SK-N-SH (cell line): ENCODE measurements around the gene S100A4. TPM values are rescaled to one million over a fixed set of nuclear protein-coding genes. Genes with fewer than 3 reads are reported as not detected.

Experiments
- CTCF ChIA-PET: fragments of 300-600, 350-600 bp; formaldehyde crosslinking; extraction: SDS; loops from one replicate; lab custom pipeline; 2021; lab: Yijun Ruan, JAX
- POLR2A ChIA-PET: fragments of 350-600 bp; sonication (Branson Sonifier 250); formaldehyde crosslinking; extraction: SDS; loops from one replicate; lab custom pipeline; 2020; ENCODE audit warnings: antibody characterized with exemption, inconsistent platforms; lab: Yijun Ruan, JAX
- DNase-seq: peaks from one replicate; pipeline ENCODE4 v3.0.0; 2012
- H2AFZ ChIP-seq: fragments of 200-600 bp; sonication (generic); 2 replicates; pipeline ENCODE4 v1.8.1; 2016; ENCODE audit warnings: antibody characterized with exemption, mild to moderate bottlenecking, low read depth
- H3F3A ChIP-seq: fragments of 200-600 bp; sonication (generic); replicated peaks from 2 replicates; pipeline ENCODE3; 2016; ENCODE audit warnings: antibody characterized with exemption, mild to moderate bottlenecking; ENCODE audit not compliant: insufficient read depth
- H3K27ac ChIP-seq, 2 experiments: fragments of 200-500 bp in 1 of 2; fragments of 200-600 bp in 1 of 2; sonication (Bioruptor generic) in 1 of 2; sonication (generic), shearing (Covaris generic) in 1 of 2; 2 replicates each; pipeline versions ENCODE4 v1.5.1 to v1.6.1; 2014 to 2016; ENCODE audit warnings: low read depth in 2 of 2, inconsistent platforms in 1 of 2, low read length in 1 of 2, mild to moderate bottlenecking in 1 of 2, mixed read lengths in 1 of 2
- H3K27me3 ChIP-seq: fragments of 200-600 bp; sonication (generic), shearing (Covaris generic); 2 replicates; pipeline ENCODE4 v1.6.1; 2016; ENCODE audit warnings: mixed run types; ENCODE audit not compliant: insufficient read depth
- H3K36me3 ChIP-seq, 2 experiments: fragments of 200-500 bp in 1 of 2; fragments of 200-600 bp in 1 of 2; sonication (Bioruptor generic) in 1 of 2; sonication (generic) in 1 of 2; replicated peaks in 1 of 2; 2 replicates each; pipeline versions ENCODE3 to v1.5.1; 2014 to 2016; ENCODE audit warnings: low read length in 1 of 2, mild to moderate bottlenecking in 1 of 2; ENCODE audit not compliant: insufficient read depth in 2 of 2, control insufficient read depth in 1 of 2
- H3K4me1 ChIP-seq, 2 experiments: fragments of 200-500 bp in 1 of 2; fragments of 200-600 bp in 1 of 2; sonication (Bioruptor generic) in 1 of 2; sonication (generic), shearing (Covaris generic) in 1 of 2; 2 replicates each; pipeline versions ENCODE4 v1.5.1 to v1.6.1; 2014 to 2016; ENCODE audit warnings: low read depth in 1 of 2, low read length in 1 of 2, mixed run types in 1 of 2; ENCODE audit not compliant: insufficient read depth in 2 of 2, control insufficient read depth in 1 of 2
- H3K4me2 ChIP-seq: fragments of 200-600 bp; sonication (generic), shearing (Covaris generic); 2 replicates; pipeline ENCODE4 v1.6.1; 2017; ENCODE audit warnings: mixed run types
- H3K4me3 ChIP-seq, 2 experiments: fragments of 200-500 bp in 1 of 2; fragments of 200-600 bp in 1 of 2; sonication (Bioruptor generic) in 1 of 2; sonication (generic), shearing (Covaris generic) in 1 of 2; 2 replicates each; pipeline versions ENCODE4 v1.5.1 to v1.8.1; 2014 to 2016; ENCODE audit warnings: low read depth in 2 of 2, inconsistent platforms in 1 of 2, low read length in 1 of 2, mild to moderate bottlenecking in 1 of 2, mixed read lengths in 1 of 2, moderate library complexity in 1 of 2
- H3K79me2 ChIP-seq: fragments of 200-600 bp; sonication (generic); 2 replicates; pipeline ENCODE4 v1.8.1; 2017; ENCODE audit warnings: mild to moderate bottlenecking; ENCODE audit not compliant: insufficient read depth
- H3K9ac ChIP-seq: fragments of 200-600 bp; sonication (generic); 2 replicates; pipeline ENCODE4 v1.6.1; 2017; ENCODE audit warnings: mixed run types
- H3K9me2 ChIP-seq: fragments of 200-600 bp; sonication (generic); 2 replicates; pipeline ENCODE4 v1.6.1; 2017; ENCODE audit warnings: mixed run types
- H3K9me3 ChIP-seq: fragments of 200-600 bp; sonication (generic); 2 replicates; pipeline ENCODE4 v1.6.1; 2017; ENCODE audit warnings: mixed run types, mild to moderate bottlenecking, moderate library complexity
- H4K20me1 ChIP-seq: fragments of 200-600 bp; sonication (generic); 2 replicates; pipeline ENCODE4 v1.6.1; 2017; ENCODE audit warnings: mild to moderate bottlenecking, mixed run types; ENCODE audit not compliant: insufficient read depth
- CHD2 ChIP-seq: fragments of 150-350 bp; IDR thresholded peaks from 2 replicates; pipeline ENCODE4 v1.6.1; 2018; ENCODE audit warnings: low read length; ENCODE audit not compliant: partially characterized antibody
- FOXJ3 ChIP-seq: sonication (generic); formaldehyde crosslinking; IDR thresholded peaks from 2 replicates; pipeline ENCODE4 v1.5.1; 2020; ENCODE audit warnings: mild to moderate bottlenecking, missing genetic modification reagents
- FOXM1 ChIP-seq: IDR thresholded peaks from 2 replicates; pipeline ENCODE4 v1.4.0; 2012; ENCODE audit warnings: low read depth, mild to moderate bottlenecking
- GABPA ChIP-seq: IDR thresholded peaks from 2 replicates; pipeline ENCODE4 v1.4.0; 2012; ENCODE audit warnings: low read depth, mild to moderate bottlenecking
- GATA2 ChIP-seq: sonication (generic); formaldehyde crosslinking; IDR thresholded peaks from 2 replicates; pipeline ENCODE4 v1.5.0; 2020; ENCODE audit warnings: mild to moderate bottlenecking, missing genetic modification reagents
- RAD21 ChIP-seq: IDR thresholded peaks from 2 replicates; pipeline ENCODE4 v1.6.1; 2012; ENCODE audit warnings: mild to moderate bottlenecking, low read length
- RFX5 ChIP-seq: IDR thresholded peaks from 2 replicates; pipeline ENCODE4 v1.6.1; 2012; ENCODE audit warnings: mild to moderate bottlenecking, improper control_type of control experiment, low read length
- RXRA ChIP-seq: IDR thresholded peaks from 2 replicates; pipeline ENCODE4 v1.4.0; 2012; ENCODE audit warnings: low read depth, mild to moderate bottlenecking, borderline replicate concordance
- SIN3A ChIP-seq: IDR thresholded peaks from 2 replicates; pipeline ENCODE4 v1.6.1; 2012; ENCODE audit warnings: low read depth, mild to moderate bottlenecking, low read length, moderate library complexity, borderline replicate concordance
- TAF1 ChIP-seq: IDR thresholded peaks from 2 replicates; pipeline ENCODE4 v1.6.1; 2012; ENCODE audit warnings: low read depth, mild to moderate bottlenecking, low read length, moderate library complexity, borderline replicate concordance
- ZBTB33 ChIP-seq: IDR thresholded peaks from 2 replicates; pipeline ENCODE4 v1.4.0; 2012; ENCODE audit warnings: low read depth, borderline replicate concordance
- WGBS: methylation state at CpG from one replicate; pipeline ENCODE4 v1.1.6; 2017; ENCODE audit warnings: low lambda C conversion rate; 5-methylcytosine and 5-hydroxymethylcytosine counted together
- polyA plus RNA-seq, 3 experiments: library from polyadenylated mRNA; depleted of rRNA; stranded (reverse); fragments of >200 nt; gene quantifications; 2 replicates each; pipeline ENCODE4 v1.2.3, GENCODE V29; 2012
- TF ChIP-seq, protein P1 (sequence below): fragments of 150-350 bp; IDR thresholded peaks from 2 replicates; pipeline ENCODE4 v1.6.1; 2016; ENCODE audit warnings: mild to moderate bottlenecking, low read depth, low read length
- TF ChIP-seq, protein P2 (sequence below): IDR thresholded peaks from 2 replicates; pipeline ENCODE4; 2012

S100A4 gene
- polyA plus RNA-seq, 1 of the 3 experiments (the other 2 are of a cell fraction): 25.4 TPM

DNA sequence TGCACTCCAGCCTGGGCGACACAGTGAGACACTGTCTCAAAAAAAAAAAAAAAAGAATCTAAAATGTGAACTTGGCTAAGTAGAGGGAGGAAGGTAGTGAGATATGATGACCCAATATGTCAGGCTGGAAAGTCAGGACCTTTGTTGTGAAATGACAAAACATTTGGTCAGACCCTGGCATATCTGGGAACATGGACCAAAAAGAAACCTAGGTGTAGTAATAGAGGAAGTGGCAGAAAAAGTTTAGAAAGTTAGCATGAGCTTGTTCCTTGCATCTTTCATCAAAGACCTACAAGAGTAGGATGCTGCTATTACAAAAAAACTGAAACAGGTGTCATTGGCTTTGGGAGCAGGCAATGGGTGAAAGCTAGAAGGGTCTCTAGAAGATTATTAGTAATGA lies 10.7 kb upstream of the S100A4 start (continued):
- TF ChIP-seq ZBTB33 (no peak), TAF1 (no peak), RFX5 (no peak), GATA2 (CRISPR knock-in tag) (no peak)
- TF ChIP-seq, protein P1, sequence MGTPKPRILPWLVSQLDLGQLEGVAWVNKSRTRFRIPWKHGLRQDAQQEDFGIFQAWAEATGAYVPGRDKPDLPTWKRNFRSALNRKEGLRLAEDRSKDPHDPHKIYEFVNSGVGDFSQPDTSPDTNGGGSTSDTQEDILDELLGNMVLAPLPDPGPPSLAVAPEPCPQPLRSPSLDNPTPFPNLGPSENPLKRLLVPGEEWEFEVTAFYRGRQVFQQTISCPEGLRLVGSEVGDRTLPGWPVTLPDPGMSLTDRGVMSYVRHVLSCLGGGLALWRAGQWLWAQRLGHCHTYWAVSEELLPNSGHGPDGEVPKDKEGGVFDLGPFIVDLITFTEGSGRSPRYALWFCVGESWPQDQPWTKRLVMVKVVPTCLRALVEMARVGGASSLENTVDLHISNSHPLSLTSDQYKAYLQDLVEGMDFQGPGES: no peak
- TF ChIP-seq, all 33 proteins: peak for 0

DNA sequence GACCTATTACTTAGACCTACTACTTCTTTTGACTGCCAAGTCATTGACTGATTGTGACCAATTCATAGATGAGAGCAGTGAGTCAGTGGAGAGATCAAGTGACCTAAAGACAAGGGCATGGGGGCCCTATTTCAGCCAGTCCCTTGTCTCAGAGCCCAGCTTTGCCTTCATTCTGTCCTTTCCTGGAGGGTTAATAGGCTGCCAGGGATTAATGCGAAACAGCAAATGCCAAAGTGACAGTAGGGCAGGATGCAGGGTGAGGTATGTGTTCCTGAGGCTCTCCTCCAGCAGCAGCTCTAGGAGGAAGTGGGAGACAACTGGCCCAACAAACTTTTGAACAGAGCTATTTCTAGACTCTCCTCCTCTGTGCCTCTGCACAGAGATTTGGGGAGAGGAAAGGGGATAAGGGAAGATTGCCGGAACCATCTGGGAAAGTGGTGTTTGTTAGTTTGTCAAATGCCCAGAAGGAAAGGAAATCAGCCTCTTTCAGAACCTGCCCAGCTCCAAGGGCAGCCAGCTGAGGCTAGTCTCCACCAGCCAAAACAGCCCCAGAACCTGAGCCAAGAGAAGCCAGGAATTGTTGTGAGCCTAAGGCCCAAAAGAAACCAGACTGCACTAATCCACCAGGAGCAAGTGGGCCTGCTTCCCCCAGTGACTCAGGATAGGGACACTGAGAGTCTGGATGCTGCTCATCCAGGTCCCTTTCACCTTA lies 8.4 kb upstream of the S100A4 start:
- Histone ChIP-seq H3K9me2 (no peaks in the 10 kb centered on the region), H3K79me2 (no peaks in the 10 kb centered on the region), H3K9me3 (no peaks in the 10 kb centered on the region), H3K36me3 (no peaks in the 10 kb centered on the region), H3F3A (no peaks in the 10 kb centered on the region), H3K27ac (peak overlapping the region; percentile 55 to 71), H3K27me3 (no peaks in the 10 kb centered on the region), H4K20me1 (no peaks in the 10 kb centered on the region), H3K4me1 (peaks cover 21 to 22% of the 10 kb centered on the region in 2 experiments; a peak in 3 of 4 replicates), H2AFZ (peak overlapping the region; percentile 50; the same call in 1 of the 2 replicates), H3K4me2 (0 out of 2 replicates have a peak overlapping the region, but pooled peaks have one; percentile 13), H3K9ac (no peak overlapping the region), H3K4me3 (no peak overlapping the region)
- 71% methylated on average over 2 of the region's 2 CpGs for WGBS
- POLR2A ChIA-PET: no interaction called here
- no peak for DNase-seq
- CTCF ChIA-PET: interaction anchor here (0.7 to 11.8 kb wide), 6 partner anchors 8 to 59 kb away, joined by 3 to 62 read pairs (median 9); no protein-coding TSS in a partner anchor
- TF ChIP-seq CHD2 (no peak), RAD21 (no peak)

GRCh38 chr1:153553096-153553495 lies 7.5 kb upstream of the S100A4 start:
- Histone ChIP-seq H2AFZ (no peak overlapping the region), H3K4me1 (peaks cover 29 to 30% of the 10 kb centered on the region in 2 experiments; a peak in 3 of 4 replicates), H3K9me3 (no peaks in the 10 kb centered on the region), H4K20me1 (no peaks in the 10 kb centered on the region), H3K79me2 (no peaks in the 10 kb centered on the region), H3K27ac (peak overlapping the region in 1 of 2 experiments; percentile 55; a peak in 2 of 4 replicates), H3K4me3 (no peak overlapping the region), H3K36me3 (no peaks in the 10 kb centered on the region), H3K9me2 (no peaks in the 10 kb centered on the region), H3K27me3 (no peaks in the 10 kb centered on the region), H3F3A (no peaks in the 10 kb centered on the region), H3K9ac (no peak overlapping the region), H3K4me2 (no peak overlapping the region)
- no peak for DNase-seq
- ChIA-PET POLR2A (no interaction called here), CTCF (interaction anchor here (1.1 to 11.8 kb wide), 7 partner anchors 9 to 199 kb away, joined by 3 to 62 read pairs (median 9); no protein-coding TSS in a partner anchor)
- 99% methylated on average over 12 of the region's 12 CpGs for WGBS
- TF ChIP-seq GATA2 (CRISPR knock-in tag) (no peak), RFX5 (no peak), RXRA (no peak), TAF1 (no peak), RAD21 (no peak), SIN3A (no peak), CHD2 (no peak), FOXJ3 (CRISPR knock-in tag) (no peak), FOXM1 (no peak), GABPA (no peak)
- TF ChIP-seq, protein P2, sequence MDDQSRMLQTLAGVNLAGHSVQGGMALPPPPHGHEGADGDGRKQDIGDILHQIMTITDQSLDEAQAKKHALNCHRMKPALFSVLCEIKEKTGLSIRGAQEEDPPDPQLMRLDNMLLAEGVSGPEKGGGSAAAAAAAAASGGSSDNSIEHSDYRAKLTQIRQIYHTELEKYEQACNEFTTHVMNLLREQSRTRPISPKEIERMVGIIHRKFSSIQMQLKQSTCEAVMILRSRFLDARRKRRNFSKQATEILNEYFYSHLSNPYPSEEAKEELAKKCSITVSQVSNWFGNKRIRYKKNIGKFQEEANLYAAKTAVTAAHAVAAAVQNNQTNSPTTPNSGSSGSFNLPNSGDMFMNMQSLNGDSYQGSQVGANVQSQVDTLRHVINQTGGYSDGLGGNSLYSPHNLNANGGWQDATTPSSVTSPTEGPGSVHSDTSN: no peak
- TF ChIP-seq, protein P1: no peak
